A673 (cell line): Measurements from ENCODE around the gene ATP10B.

Experiments
- EZH2 ChIP-seq: fragments of 200-600 bp; sonication (generic); IDR thresholded peaks from 2 replicates; pipeline ENCODE4 v1.6.1; 2017; ENCODE audit warnings: borderline replicate concordance, low read depth, mild to moderate bottlenecking, mixed read lengths, antibody characterized with exemption, low read length; ENCODE audit not compliant: poor library complexity, severe bottlenecking
- TF ChIP-seq, protein P1 (sequence below): fragments of 300-800, 200-600 bp; sonication (generic); conservative IDR thresholded peaks from 2 replicates; pipeline ENCODE4 v1.5.1; 2017; ENCODE audit warnings: low read depth, mild to moderate bottlenecking, antibody characterized with exemption, low read length, moderate library complexity, mixed read lengths

DNA sequence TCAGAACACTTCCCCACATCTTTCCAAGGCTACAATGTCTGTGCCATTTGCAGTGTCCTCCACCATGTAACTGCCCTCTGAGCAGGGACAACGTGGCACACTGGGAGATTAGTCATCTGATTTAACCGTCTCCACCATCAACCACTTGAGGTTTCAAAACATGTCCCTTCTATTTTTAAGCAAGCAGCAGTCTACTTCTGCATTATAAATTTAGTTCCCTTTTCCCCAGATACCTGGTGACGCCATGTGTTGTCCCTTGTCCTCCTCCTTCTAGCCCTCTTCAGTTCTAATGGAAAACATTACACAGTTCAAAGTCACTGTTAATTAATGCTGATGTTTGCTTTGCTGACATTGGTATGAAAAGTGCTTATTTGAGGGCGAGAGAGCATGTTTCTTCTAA is 52.8 kb downstream of the ATP10B start:
- TF ChIP-seq, protein P1, sequence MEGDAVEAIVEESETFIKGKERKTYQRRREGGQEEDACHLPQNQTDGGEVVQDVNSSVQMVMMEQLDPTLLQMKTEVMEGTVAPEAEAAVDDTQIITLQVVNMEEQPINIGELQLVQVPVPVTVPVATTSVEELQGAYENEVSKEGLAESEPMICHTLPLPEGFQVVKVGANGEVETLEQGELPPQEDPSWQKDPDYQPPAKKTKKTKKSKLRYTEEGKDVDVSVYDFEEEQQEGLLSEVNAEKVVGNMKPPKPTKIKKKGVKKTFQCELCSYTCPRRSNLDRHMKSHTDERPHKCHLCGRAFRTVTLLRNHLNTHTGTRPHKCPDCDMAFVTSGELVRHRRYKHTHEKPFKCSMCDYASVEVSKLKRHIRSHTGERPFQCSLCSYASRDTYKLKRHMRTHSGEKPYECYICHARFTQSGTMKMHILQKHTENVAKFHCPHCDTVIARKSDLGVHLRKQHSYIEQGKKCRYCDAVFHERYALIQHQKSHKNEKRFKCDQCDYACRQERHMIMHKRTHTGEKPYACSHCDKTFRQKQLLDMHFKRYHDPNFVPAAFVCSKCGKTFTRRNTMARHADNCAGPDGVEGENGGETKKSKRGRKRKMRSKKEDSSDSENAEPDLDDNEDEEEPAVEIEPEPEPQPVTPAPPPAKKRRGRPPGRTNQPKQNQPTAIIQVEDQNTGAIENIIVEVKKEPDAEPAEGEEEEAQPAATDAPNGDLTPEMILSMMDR: no peak
- TF ChIP-seq EZH2: no peak
